ENCODE measurements around the gene MEF2C.

Gene MEF2C

GRCh38 chr5:88732181-88732633, 150.8 kb downstream of the MEF2C start:
- TF ChIP-seq EZH2phosphoT487 (IDR thresholded peaks at IDR 0.05; ENCODE audit: borderline replicate concordance, low read length) (no peak), CTCF (IDR thresholded peaks at IDR 0.05; ENCODE audit: low read depth, low read length, poor library complexity, severe bottlenecking) (no peak)
- Histone ChIP-seq H3K9me3 (ENCODE audit: control insufficient read depth, insufficient read depth, low read length) (no peaks in the 10 kb centered on the region), H3F3A (ENCODE audit: control insufficient read depth, insufficient read depth) (peaks cover 65% of the 10 kb centered on the region), H3K79me2 (ENCODE audit: control insufficient read depth, low read length) (peaks cover 43% of the 10 kb centered on the region), H3K4me2 (ENCODE audit: low read length) (peak overlapping the region; percentile 81), H3K36me3 (ENCODE audit: control insufficient read depth, low read length) (peaks cover 80% of the 10 kb centered on the region), H4K20me1 (ENCODE audit: control insufficient read depth, insufficient read depth, low read depth, low read length) (no peaks in the 10 kb centered on the region), H3K4me1 (ENCODE audit: control insufficient read depth, low read length) (peaks cover 76% of the 10 kb centered on the region), H3K4me3 (ENCODE audit: low read length) (peak overlapping the region; percentile 54), H3K27me3 (ENCODE audit: control insufficient read depth, low read length) (no peaks in the 10 kb centered on the region), H3K9me2 (replicated peaks; ENCODE audit: control insufficient read depth, low read length) (no peaks in the 10 kb centered on the region), H3K27ac (ENCODE audit: low read depth, low read length) (peak overlapping the region; percentile 82)

- TF ChIP-seq EZH2phosphoT487 (IDR thresholded peaks at IDR 0.05; ENCODE audit: borderline replicate concordance, low read length) (no peak), CTCF (IDR thresholded peaks at IDR 0.05; ENCODE audit: low read depth, low read length, poor library complexity, severe bottlenecking) (no peak)
- peaks cover 88% of the 10 kb centered on the region for H3K36me3 ChIP-seq (ENCODE audit: control insufficient read depth, low read length)
- peak overlapping the region; percentile 54 for H3K27ac ChIP-seq (ENCODE audit: low read depth, low read length)
Observed at GRCh38 chr5:88729829-88730182, 153.2 kb downstream of the MEF2C start.

GRCh38 chr5:88729084-88729828, 153.7 kb downstream of the MEF2C start:
- Histone ChIP-seq H3K27ac (ENCODE audit: low read depth, low read length) (no peak overlapping the region), H3K4me2 (ENCODE audit: low read length) (no peak overlapping the region), H3K79me2 (ENCODE audit: control insufficient read depth, low read length) (peaks cover 29% of the 10 kb centered on the region), H3K4me3 (ENCODE audit: low read length) (no peak overlapping the region), H3K9me2 (replicated peaks; ENCODE audit: control insufficient read depth, low read length) (no peaks in the 10 kb centered on the region), H3K27me3 (ENCODE audit: control insufficient read depth, low read length) (no peaks in the 10 kb centered on the region), H3K4me1 (ENCODE audit: control insufficient read depth, low read length) (peaks cover 49% of the 10 kb centered on the region), H4K20me1 (ENCODE audit: control insufficient read depth, insufficient read depth, low read depth, low read length) (no peaks in the 10 kb centered on the region), H3K9me3 (ENCODE audit: control insufficient read depth, insufficient read depth, low read length) (no peaks in the 10 kb centered on the region), H3F3A (ENCODE audit: control insufficient read depth, insufficient read depth) (peaks cover 40% of the 10 kb centered on the region), H3K36me3 (ENCODE audit: control insufficient read depth, low read length) (peaks cover 92% of the 10 kb centered on the region)
- TF ChIP-seq EZH2phosphoT487 (IDR thresholded peaks at IDR 0.05; ENCODE audit: borderline replicate concordance, low read length) (no peak), CTCF (IDR thresholded peaks at IDR 0.05; ENCODE audit: low read depth, low read length, poor library complexity, severe bottlenecking) (peak; percentile 86)

More at GRCh38 chr5:88729829-88730182, 153.2 kb downstream of the MEF2C start:
- Histone ChIP-seq H3K9me3 (ENCODE audit: control insufficient read depth, insufficient read depth, low read length) (no peaks in the 10 kb centered on the region), H3K27me3 (ENCODE audit: control insufficient read depth, low read length) (no peaks in the 10 kb centered on the region), H3K4me2 (ENCODE audit: low read length) (0 out of 2 replicates have a peak overlapping the region, but pooled peaks have one; percentile 13), H3K79me2 (ENCODE audit: control insufficient read depth, low read length) (peaks cover 31% of the 10 kb centered on the region), H3K9me2 (replicated peaks; ENCODE audit: control insufficient read depth, low read length) (no peaks in the 10 kb centered on the region), H3F3A (ENCODE audit: control insufficient read depth, insufficient read depth) (peaks cover 44% of the 10 kb centered on the region), H3K4me1 (ENCODE audit: control insufficient read depth, low read length) (peaks cover 52% of the 10 kb centered on the region), H4K20me1 (ENCODE audit: control insufficient read depth, insufficient read depth, low read depth, low read length) (no peaks in the 10 kb centered on the region), H3K4me3 (ENCODE audit: low read length) (no peak overlapping the region)

All from DOHH2 (cell line).